Panc1 (cell line): Measurements from ENCODE around the gene CLEC17A.

ENCODE experiments used
- POLR2AphosphoS5 ChIP-seq: IDR thresholded peaks from 2 replicates; pipeline ENCODE4 v1.6.1; 2012; ENCODE audit warnings: mild to moderate bottlenecking, low read depth, low read length, moderate library complexity
- REST ChIP-seq, 2 experiments: IDR thresholded peaks; 2 replicates each; pipeline ENCODE4 v1.6.1; 2011 to 2012; ENCODE audit warnings: low read depth in 2 of 2, control low read depth in 1 of 2, low read length in 1 of 2, mild to moderate bottlenecking in 1 of 2, moderate library complexity in 1 of 2; ENCODE audit not compliant: insufficient read depth in 1 of 2
- TF ChIP-seq, protein P1 (sequence below): fragments of 450-650 bp; IDR thresholded peaks from 2 replicates; pipeline ENCODE4 v1.5.1; 2017; ENCODE audit warnings: mild to moderate bottlenecking

DNA sequence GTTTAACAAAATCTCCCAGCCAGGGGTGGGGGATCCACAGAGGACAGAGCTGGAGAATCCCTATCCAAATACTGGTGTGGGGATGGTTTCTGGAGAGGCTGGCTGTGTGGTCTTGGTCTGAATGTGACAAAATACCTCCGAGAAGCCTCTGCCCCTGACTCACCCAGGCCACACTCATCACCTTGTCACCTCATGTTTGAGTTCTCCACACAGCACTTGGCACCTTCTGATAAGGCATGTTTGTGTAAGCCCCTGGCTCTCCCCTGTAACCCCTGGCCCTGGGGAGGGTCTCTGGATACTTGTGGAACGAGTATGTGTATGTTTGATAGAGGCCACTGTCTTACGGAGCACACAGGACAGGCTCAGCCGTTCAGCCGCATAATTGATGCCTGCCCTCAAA is 38.8 kb upstream of the CLEC17A start:
- TF ChIP-seq REST (IDR thresholded peaks at IDR 0.05; ENCODE audit: insufficient read depth in 1 of 2, low read depth in 2 of 2, low read length in 1 of 2), result no peak
- TF ChIP-seq, protein P1, sequence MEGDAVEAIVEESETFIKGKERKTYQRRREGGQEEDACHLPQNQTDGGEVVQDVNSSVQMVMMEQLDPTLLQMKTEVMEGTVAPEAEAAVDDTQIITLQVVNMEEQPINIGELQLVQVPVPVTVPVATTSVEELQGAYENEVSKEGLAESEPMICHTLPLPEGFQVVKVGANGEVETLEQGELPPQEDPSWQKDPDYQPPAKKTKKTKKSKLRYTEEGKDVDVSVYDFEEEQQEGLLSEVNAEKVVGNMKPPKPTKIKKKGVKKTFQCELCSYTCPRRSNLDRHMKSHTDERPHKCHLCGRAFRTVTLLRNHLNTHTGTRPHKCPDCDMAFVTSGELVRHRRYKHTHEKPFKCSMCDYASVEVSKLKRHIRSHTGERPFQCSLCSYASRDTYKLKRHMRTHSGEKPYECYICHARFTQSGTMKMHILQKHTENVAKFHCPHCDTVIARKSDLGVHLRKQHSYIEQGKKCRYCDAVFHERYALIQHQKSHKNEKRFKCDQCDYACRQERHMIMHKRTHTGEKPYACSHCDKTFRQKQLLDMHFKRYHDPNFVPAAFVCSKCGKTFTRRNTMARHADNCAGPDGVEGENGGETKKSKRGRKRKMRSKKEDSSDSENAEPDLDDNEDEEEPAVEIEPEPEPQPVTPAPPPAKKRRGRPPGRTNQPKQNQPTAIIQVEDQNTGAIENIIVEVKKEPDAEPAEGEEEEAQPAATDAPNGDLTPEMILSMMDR, result no peak
- TF ChIP-seq POLR2AphosphoS5, result no peak
